Keratinocyte (primary cell): Measurements from ENCODE around the gene INIP. TPM values are rescaled to one million over a fixed set of nuclear protein-coding genes. Genes with fewer than 3 reads are reported as not detected.

Source experiments
- DNase-seq: peaks from one replicate; pipeline ENCODE4 v3.0.0-alpha.2; 2011; ENCODE audit warnings: low read depth, missing footprints, low spot score
- FAIRE-seq: peaks from 2 replicates; lab custom pipeline; 2011; peaks lifted over from hg19 to GRCh38; lab: Jason Lieb, UNC
- H2AFZ ChIP-seq: 2 replicates; pipeline ENCODE4 v1.6.0; 2012; ENCODE audit warnings: low read length, control low read depth, inconsistent platforms; ENCODE audit not compliant: control insufficient read depth
- H3K27ac ChIP-seq: 2 replicates; pipeline ENCODE4 v1.5.1; 2011; ENCODE audit warnings: low read length; ENCODE audit not compliant: control insufficient read depth, insufficient read depth
- H3K27me3 ChIP-seq: 3 replicates; pipeline ENCODE4 v1.6.0; 2011; ENCODE audit warnings: low read length; ENCODE audit not compliant: control insufficient read depth, insufficient read depth; ENCODE audit errors: extremely low read depth
- H3K36me3 ChIP-seq, 2 experiments: 2 replicates in 1 of 2; 3 replicates in 1 of 2; pipeline ENCODE4 v1.5.1; 2011; ENCODE audit warnings: low read length in 2 of 2, mild to moderate bottlenecking in 1 of 2; ENCODE audit not compliant: control insufficient read depth in 2 of 2, insufficient read depth in 2 of 2; ENCODE audit errors: extremely low read depth in 1 of 2
- H3K4me1 ChIP-seq: 3 replicates; pipeline ENCODE4 v1.5.1; 2011; ENCODE audit warnings: low read length; ENCODE audit not compliant: control insufficient read depth, insufficient read depth; ENCODE audit errors: extremely low read depth
- H3K4me2 ChIP-seq: 3 replicates; pipeline ENCODE4 v1.6.0; 2011; ENCODE audit warnings: low read depth, low read length; ENCODE audit not compliant: control insufficient read depth, insufficient read depth; ENCODE audit errors: extremely low read depth
- H3K4me3 ChIP-seq, 3 experiments: fragments of 200-600 bp in 1 of 3; sonication (generic) in 1 of 3; 2 replicates in 2 of 3; 3 replicates in 1 of 3; pipeline ENCODE4 v1.5.1; 2011 to 2016; ENCODE audit warnings: low read length in 3 of 3, mild to moderate bottlenecking in 3 of 3, control low read depth in 2 of 3, inconsistent platforms in 1 of 3, low read depth in 1 of 3, mixed read lengths in 1 of 3, mixed run types in 1 of 3, moderate library complexity in 1 of 3; ENCODE audit not compliant: control insufficient read depth in 2 of 3, insufficient read depth in 2 of 3; ENCODE audit errors: extremely low read depth in 1 of 3
- H3K79me2 ChIP-seq: 2 replicates; pipeline ENCODE4 v1.6.0; 2012; ENCODE audit warnings: low read length; ENCODE audit not compliant: control insufficient read depth, insufficient read depth
- H3K9ac ChIP-seq: 3 replicates; pipeline ENCODE4 v1.6.0; 2011; ENCODE audit warnings: low read length; ENCODE audit not compliant: control insufficient read depth, insufficient read depth; ENCODE audit errors: extremely low read depth
- H3K9me1 ChIP-seq: 3 replicates; pipeline ENCODE4 v1.6.0; 2011; ENCODE audit warnings: low read length; ENCODE audit not compliant: control insufficient read depth, insufficient read depth; ENCODE audit errors: extremely low read depth
- H3K9me3 ChIP-seq: 2 replicates; pipeline ENCODE4 v1.5.1; 2012; ENCODE audit warnings: low read depth, low read length; ENCODE audit not compliant: control insufficient read depth
- H4K20me1 ChIP-seq: 3 replicates; pipeline ENCODE4 v1.6.0; 2011; ENCODE audit warnings: low read length; ENCODE audit not compliant: control insufficient read depth, insufficient read depth; ENCODE audit errors: extremely low read depth
- CTCF ChIP-seq, 3 experiments: IDR thresholded peaks in 1 of 3; conservative IDR thresholded peaks in 1 of 3; optimal IDR thresholded peaks in 1 of 3; 2 replicates in 2 of 3; 3 replicates in 1 of 3; pipeline versions ENCODE3 to v1.5.1; 2011; ENCODE audit warnings: low read length in 3 of 3, mild to moderate bottlenecking in 3 of 3, moderate library complexity in 2 of 3, control low read depth in 1 of 3, inconsistent platforms in 1 of 3; ENCODE audit not compliant: insufficient read depth in 2 of 3; ENCODE audit errors: extremely low read depth in 1 of 3
- EZH2 ChIP-seq: IDR thresholded peaks from one replicate; pipeline ENCODE4 v1.6.1; 2012; ENCODE audit warnings: inconsistent platforms, mild to moderate bottlenecking, low read length, moderate library complexity
- dilution Hi-C: fragments of 300-500 bp; cut with MboI; formaldehyde crosslinking; loops from one replicate; pipeline ENCODE4 v1.7.0; 2020; ENCODE audit warnings: low sequenced_read_pairs; ENCODE audit not compliant: extremely low pct_ligation_motif_present
- polyA plus RNA-seq, 5 experiments: library from polyadenylated mRNA; depleted of rRNA in 3 of 5; stranded (reverse) in 3 of 5; stranded (forward) in 1 of 5; unstranded in 1 of 5; fragments of >200 nt; gene quantifications; 1 replicate in 1 of 5; 2 replicates in 3 of 5; 3 replicates in 1 of 5; pipeline versions ENCODE4 v1.2.1 to v1.2.3, GENCODE V29; 2011 to 2012; ENCODE audit warnings: missing spikeins in 2 of 5, low read depth in 1 of 5, low replicate concordance in 1 of 5

INIP gene
- polyA plus RNA-seq, 1 donor (not counting 4 experiments of a cell fraction or from before 2014, with no cell fraction given), result 22.0 TPM

- no peaks in the 10 kb centered on the region for H3K9me3 ChIP-seq
- no peak overlapping the region for H3K9ac ChIP-seq
- TF ChIP-seq EZH2 (no peak), CTCF (optimal IDR thresholded peaks at IDR 0.05 in 1 of 3, IDR thresholded peaks at IDR 0.05 in 1 of 3, conservative IDR thresholded peaks at IDR 0.05 in 1 of 3; ENCODE audit: extremely low read depth in 1 of 3, insufficient read depth in 2 of 3, low read length in 3 of 3) (no peak)
- H3K27ac ChIP-seq, result no peak overlapping the region
- peaks cover 4% of the 10 kb centered on the region for H3K9me1 ChIP-seq
- no peaks in the 10 kb centered on the region for H3K27me3 ChIP-seq
- dilution Hi-C loops, result no loop called here
- FAIRE-seq (no peak), DNase-seq (no peak)
- no peak overlapping the region for H3K4me3 ChIP-seq
- no peak overlapping the region for H3K4me2 ChIP-seq
- no peaks in the 10 kb centered on the region for H4K20me1 ChIP-seq
- peaks cover under 1% of the 10 kb centered on the region for H3K4me1 ChIP-seq
- no peak overlapping the region for H2AFZ ChIP-seq
- peaks cover 3% of the 10 kb centered on the region in 2 experiments for H3K36me3 ChIP-seq
- H3K79me2 ChIP-seq, result peaks cover 54% of the 10 kb centered on the region
These were observed 45.0 kb upstream of the INIP start for GRCh38 chr9:112762726-112763518.

- peaks cover 9% of the 10 kb centered on the region for H3K4me1 ChIP-seq
- no peaks in the 10 kb centered on the region for H3K9me3 ChIP-seq
- H3K9ac ChIP-seq, result no peak overlapping the region
- no peaks in the 10 kb centered on the region for H3K27me3 ChIP-seq
- H3K36me3 ChIP-seq, result peaks cover 2 to 7% of the 10 kb centered on the region in 2 experiments
- H3K79me2 ChIP-seq, result peaks cover 57% of the 10 kb centered on the region
- DNase-seq, result no peak
- no peak overlapping the region for H3K4me2 ChIP-seq
- TF ChIP-seq CTCF (optimal IDR thresholded peaks at IDR 0.05 in 1 of 3, IDR thresholded peaks at IDR 0.05 in 1 of 3, conservative IDR thresholded peaks at IDR 0.05 in 1 of 3; ENCODE audit: extremely low read depth in 1 of 3, insufficient read depth in 2 of 3, low read length in 3 of 3), result no peak
- TF ChIP-seq EZH2, result no peak
- peaks cover 4% of the 10 kb centered on the region for H3K9me1 ChIP-seq
- dilution Hi-C loops, result no loop called here
- H3K27ac ChIP-seq, result no peak overlapping the region
- H2AFZ ChIP-seq, result no peak overlapping the region
- H3K4me3 ChIP-seq, result no peak overlapping the region
- FAIRE-seq, result no peak
- no peaks in the 10 kb centered on the region for H4K20me1 ChIP-seq
These were observed 44.2 kb upstream of the INIP start for GRCh38 chr9:112761912-112762655.
